GM12865 (cell line): ENCODE measurements around the gene APBA2.

Experiments
- DNase-seq: peaks from one replicate; pipeline ENCODE4 v3.0.0; 2010; ENCODE audit warnings: low read depth
- H3K4me3 ChIP-seq: 2 replicates; pipeline ENCODE4 v1.5.1; 2011; ENCODE audit warnings: mild to moderate bottlenecking, low read depth, low read length, control low read depth
- CTCF ChIP-seq: IDR thresholded peaks from 2 replicates; pipeline ENCODE4 v1.5.1; 2011; ENCODE audit warnings: low read length, control low read depth, low read depth, inconsistent platforms; ENCODE audit not compliant: insufficient read depth; ENCODE audit errors: missing control alignments

APBA2 gene

GRCh38 chr15:29117778-29118177, 232.0 kb downstream of the APBA2 start:
- H3K4me3 ChIP-seq: no peak overlapping the region
- DNase-seq: no peak
- no peak for TF ChIP-seq CTCF

- DNase-seq: no peak
- H3K4me3 ChIP-seq: no peak overlapping the region
- no peak for TF ChIP-seq CTCF
Observed at GRCh38 chr15:29119847-29120246, 234.1 kb downstream of the APBA2 start.

GRCh38 chr15:29120593-29121368, 235.0 kb downstream of the APBA2 start:
- no peak for TF ChIP-seq CTCF
- H3K4me3 ChIP-seq: no peak overlapping the region
- no peak for DNase-seq

- no peak overlapping the region for H3K4me3 ChIP-seq
- DNase-seq: no peak
- no peak for TF ChIP-seq CTCF
Observed at GRCh38 chr15:29121369-29121656, 235.5 kb downstream of the APBA2 start.

- no peak overlapping the region for H3K4me3 ChIP-seq
- DNase-seq: no peak
- TF ChIP-seq CTCF: no peak
Observed at GRCh38 chr15:29121907-29122306, 236.1 kb downstream of the APBA2 start.

GRCh38 chr15:29122506-29122905, 236.7 kb downstream of the APBA2 start:
- no peak for TF ChIP-seq CTCF
- DNase-seq: no peak
- no peak overlapping the region for H3K4me3 ChIP-seq

- no peak for DNase-seq
- H3K4me3 ChIP-seq: no peak overlapping the region
- no peak for TF ChIP-seq CTCF
Observed at GRCh38 chr15:29123171-29123570, 237.4 kb downstream of the APBA2 start.
